Measurements from ENCODE around the gene WFDC9. TPM values are rescaled to one million over a fixed set of nuclear protein-coding genes. Genes with fewer than 3 reads are reported as not detected.
"Not testable (repeated sequence)": the region's sequence is repeated elsewhere in the genome, so short reads cannot be mapped to it uniquely, and the experiment has no call there.

The WFDC9 gene
- total and polyA plus RNA-seq, 8 donors, result not detected

DNA sequence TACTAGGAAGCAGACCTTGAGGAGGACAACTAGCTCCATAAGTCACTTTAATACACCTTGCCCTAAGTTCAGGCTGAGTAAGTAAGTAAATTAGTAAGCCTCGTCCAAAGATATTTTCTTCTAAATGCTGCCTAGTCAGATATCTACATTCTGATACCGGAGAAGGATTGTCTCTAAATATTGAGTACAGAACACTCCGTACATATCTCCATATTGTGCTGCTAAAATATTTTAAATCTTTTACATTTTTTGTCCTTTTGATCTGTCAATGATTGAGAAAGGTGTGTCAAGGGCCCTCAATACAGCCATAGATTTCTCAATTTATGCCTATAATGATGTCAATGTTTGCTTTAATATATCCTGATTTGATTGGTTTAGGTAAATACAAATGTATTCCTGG, 55.2 kb downstream of the WFDC9 start:
- Histone ChIP-seq H3K36me3 (no peaks in the 10 kb centered on the region), H3K4me1 (no peaks in the 10 kb centered on the region), H3K9me3 (no peaks in the 10 kb centered on the region), H3K27me3 (peaks cover 0 to 1% of the 10 kb centered on the region in 2 donors), H3K4me3 (no peak overlapping the region), H3K27ac (peak overlapping the region; percentile 6 to 14)
- TF ChIP-seq, protein P1, sequence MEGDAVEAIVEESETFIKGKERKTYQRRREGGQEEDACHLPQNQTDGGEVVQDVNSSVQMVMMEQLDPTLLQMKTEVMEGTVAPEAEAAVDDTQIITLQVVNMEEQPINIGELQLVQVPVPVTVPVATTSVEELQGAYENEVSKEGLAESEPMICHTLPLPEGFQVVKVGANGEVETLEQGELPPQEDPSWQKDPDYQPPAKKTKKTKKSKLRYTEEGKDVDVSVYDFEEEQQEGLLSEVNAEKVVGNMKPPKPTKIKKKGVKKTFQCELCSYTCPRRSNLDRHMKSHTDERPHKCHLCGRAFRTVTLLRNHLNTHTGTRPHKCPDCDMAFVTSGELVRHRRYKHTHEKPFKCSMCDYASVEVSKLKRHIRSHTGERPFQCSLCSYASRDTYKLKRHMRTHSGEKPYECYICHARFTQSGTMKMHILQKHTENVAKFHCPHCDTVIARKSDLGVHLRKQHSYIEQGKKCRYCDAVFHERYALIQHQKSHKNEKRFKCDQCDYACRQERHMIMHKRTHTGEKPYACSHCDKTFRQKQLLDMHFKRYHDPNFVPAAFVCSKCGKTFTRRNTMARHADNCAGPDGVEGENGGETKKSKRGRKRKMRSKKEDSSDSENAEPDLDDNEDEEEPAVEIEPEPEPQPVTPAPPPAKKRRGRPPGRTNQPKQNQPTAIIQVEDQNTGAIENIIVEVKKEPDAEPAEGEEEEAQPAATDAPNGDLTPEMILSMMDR (IDR thresholded peaks at IDR 0.05), result no peak
- DNase-seq (no peak), ATAC-seq (peak; percentile 33)
- intact Hi-C loops (cut with DNase I), result no loop called here

DNA sequence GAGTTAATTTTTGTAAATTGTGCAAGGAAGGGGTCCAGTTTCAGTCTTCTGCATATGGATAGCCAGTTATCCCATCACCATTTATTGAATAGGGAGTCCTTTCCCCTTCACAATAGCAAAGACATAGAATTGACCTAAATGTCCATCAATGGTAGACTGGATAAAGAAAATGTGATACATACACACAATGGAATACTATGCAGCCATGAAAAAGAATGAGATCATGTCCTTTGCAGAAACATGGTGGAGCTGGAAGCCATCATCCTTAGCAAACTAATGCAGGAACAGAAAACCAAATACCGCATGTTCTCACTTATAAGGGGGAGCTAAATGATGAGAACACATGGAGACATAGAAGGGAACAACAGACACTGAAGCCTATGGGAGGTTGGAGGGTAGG, 61.4 kb downstream of the WFDC9 start:
- DNase-seq; ATAC-seq; H3K4me3 ChIP-seq; H3K27ac ChIP-seq; intact Hi-C loops (cut with DNase I); H3K36me3 ChIP-seq; H3K27me3 ChIP-seq; H3K4me1 ChIP-seq; H3K9me3 ChIP-seq: not testable (repeated sequence)

DNA sequence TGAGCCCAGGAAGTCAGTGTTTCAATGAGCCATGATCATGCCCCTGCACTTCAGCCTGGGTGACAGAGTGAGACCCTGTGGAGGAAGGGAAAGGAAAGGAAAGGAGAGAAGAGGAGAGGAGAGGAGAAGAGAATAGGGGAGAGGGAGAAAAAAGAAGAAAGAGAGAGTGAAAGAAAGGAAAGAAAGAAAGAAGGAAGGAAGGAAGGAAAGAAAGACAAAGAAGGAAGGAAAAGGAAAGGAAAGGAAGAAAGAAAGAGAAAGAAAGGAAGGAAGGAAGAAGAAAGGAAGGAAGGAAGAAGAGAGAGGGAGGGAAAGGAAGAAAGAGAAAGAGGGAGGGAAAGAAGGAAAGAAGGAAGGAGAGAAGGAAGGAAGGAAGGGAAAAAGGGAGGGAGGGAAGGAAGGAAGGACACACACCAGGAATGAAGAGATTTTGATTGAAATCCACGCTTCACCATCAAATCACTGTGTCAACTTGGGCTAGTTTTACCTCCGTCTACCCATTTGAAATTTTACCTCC, 66.3 kb downstream of the WFDC9 start:
- peaks cover 0 to 28% of the 10 kb centered on the region in 2 donors for H3K27me3 ChIP-seq
- no peaks in the 10 kb centered on the region for H3K4me1 ChIP-seq
- no peaks in the 10 kb centered on the region for H3K36me3 ChIP-seq
- DNase-seq, result no peak
- TF ChIP-seq, protein P1 (IDR thresholded peaks at IDR 0.05), result no peak
- intact Hi-C loops (cut with DNase I), result no loop called here
- ATAC-seq, result no peak
- H3K27ac ChIP-seq, result no peak overlapping the region
- H3K4me3 ChIP-seq, result no peak overlapping the region
- H3K9me3 ChIP-seq, result no peaks in the 10 kb centered on the region

Other genes with a start within 250 kb of the WFDC9 start
- gene DBNDD2, start 223.0 kb downstream of the WFDC9 start, total RNA-seq, result 10 to 100 TPM; 53.1 to 66.4 TPM
- gene DBNDD2, start 223.0 kb downstream of the WFDC9 start, polyA plus RNA-seq (ENCODE audit: insufficient read length in 6 of 6), result 10 to 100 TPM; 18.9 to 22.9 (median 20.4) TPM
- gene PIGT, start 215.1 kb downstream of the WFDC9 start, total RNA-seq, result 10 to 100 TPM; 85.7 to 90.9 TPM
- gene PIGT, start 215.1 kb downstream of the WFDC9 start, polyA plus RNA-seq (ENCODE audit: insufficient read length in 6 of 6), result 10 to 100 TPM; 72.8 to 96.7 (median 79.9) TPM
- 100 to 1,000 TPM; 232 to 258 TPM for gene WFDC2, start 161.5 kb downstream of the WFDC9 start, total RNA-seq
- 10 to 100 TPM; 28.7 to 40.9 (median 33.6) TPM for gene WFDC2, start 161.5 kb downstream of the WFDC9 start, polyA plus RNA-seq (ENCODE audit: insufficient read length in 6 of 6)
- gene SPINT3, start 115.7 kb downstream of the WFDC9 start, total RNA-seq, result not detected
- not detected for gene SPINT3, start 115.7 kb downstream of the WFDC9 start, polyA plus RNA-seq (ENCODE audit: insufficient read length in 6 of 6)
- not detected for gene WFDC6, start 91.8 kb downstream of the WFDC9 start, total RNA-seq
- gene WFDC6, start 91.8 kb downstream of the WFDC9 start, polyA plus RNA-seq (ENCODE audit: insufficient read length in 6 of 6), result not detected
- not detected for gene EPPIN, start 83.9 kb downstream of the WFDC9 start, total RNA-seq
- gene EPPIN, start 83.9 kb downstream of the WFDC9 start, polyA plus RNA-seq (ENCODE audit: insufficient read length in 6 of 6), result under 1 TPM; 0.10 to 0.37 (median 0.20) TPM
- gene WFDC8, start 52.0 kb downstream of the WFDC9 start, total RNA-seq, result not detected
- under 1 TPM in 1 of 6 donors, not detected in 5; 0.28 TPM for gene WFDC8, start 52.0 kb downstream of the WFDC9 start, polyA plus RNA-seq (ENCODE audit: insufficient read length in 6 of 6)
- gene WFDC10A, start 1.5 kb downstream of the WFDC9 start, total RNA-seq, result not detected
- gene WFDC10A, start 1.5 kb downstream of the WFDC9 start, polyA plus RNA-seq (ENCODE audit: insufficient read length in 6 of 6), result not detected
- not detected for gene WFDC11, start 39.0 kb upstream of the WFDC9 start, total RNA-seq
- not detected for gene WFDC11, start 39.0 kb upstream of the WFDC9 start, polyA plus RNA-seq (ENCODE audit: insufficient read length in 6 of 6)
- gene WFDC13, start 70.8 kb upstream of the WFDC9 start, total RNA-seq, result not detected
- gene WFDC13, start 70.8 kb upstream of the WFDC9 start, polyA plus RNA-seq (ENCODE audit: insufficient read length in 6 of 6), result not detected
- gene WFDC10B, start 73.7 kb upstream of the WFDC9 start, total RNA-seq, result 1 to 10 TPM in 1 of 2 donors, under 1 TPM in 1; 0.44 to 1.2 TPM
- not detected for gene WFDC10B, start 73.7 kb upstream of the WFDC9 start, polyA plus RNA-seq (ENCODE audit: insufficient read length in 6 of 6)
- not detected for gene SPINT4, start 91.1 kb upstream of the WFDC9 start, total RNA-seq
- gene SPINT4, start 91.1 kb upstream of the WFDC9 start, polyA plus RNA-seq (ENCODE audit: insufficient read length in 6 of 6), result not detected
- gene WFDC3, start 160.6 kb upstream of the WFDC9 start, total RNA-seq, result 1 to 10 TPM; 5.2 to 5.7 TPM
- 1 to 10 TPM in 3 of 6 donors, under 1 TPM in 3; 0.26 to 1.8 (median 1.1) TPM for gene WFDC3, start 160.6 kb upstream of the WFDC9 start, polyA plus RNA-seq (ENCODE audit: insufficient read length in 6 of 6)
- 10 to 100 TPM; 22.6 to 38.5 TPM for gene DNTTIP1, start 160.7 kb upstream of the WFDC9 start, total RNA-seq
- 10 to 100 TPM; 25.7 to 30.9 (median 28.3) TPM for gene DNTTIP1, start 160.7 kb upstream of the WFDC9 start, polyA plus RNA-seq (ENCODE audit: insufficient read length in 6 of 6)
- 10 to 100 TPM in 1 of 2 donors, 1 to 10 TPM in 1; 5.9 to 17.1 TPM for gene UBE2C, start 181.4 kb upstream of the WFDC9 start, total RNA-seq
- gene UBE2C, start 181.4 kb upstream of the WFDC9 start, polyA plus RNA-seq (ENCODE audit: insufficient read length in 6 of 6), result 10 to 100 TPM; 41.7 to 99.2 (median 59.9) TPM
- gene TNNC2, start 196.0 kb upstream of the WFDC9 start, total RNA-seq, result under 1 TPM; 0.42 to 0.61 TPM
- gene TNNC2, start 196.0 kb upstream of the WFDC9 start, polyA plus RNA-seq (ENCODE audit: insufficient read length in 6 of 6), result 1 to 10 TPM in 1 of 6 donors, under 1 TPM in 5; 0.21 to 1.2 (median 0.41) TPM
- gene SNX21, start 202.5 kb upstream of the WFDC9 start, total RNA-seq, result 10 to 100 TPM; 23.9 to 26.3 TPM
- 10 to 100 TPM; 14.5 to 22.4 (median 17.8) TPM for gene SNX21, start 202.5 kb upstream of the WFDC9 start, polyA plus RNA-seq (ENCODE audit: insufficient read length in 6 of 6)
- gene ACOT8, start 226.1 kb upstream of the WFDC9 start, total RNA-seq, result 10 to 100 TPM; 23.8 to 28.7 TPM
- 10 to 100 TPM; 19.3 to 25.1 (median 21.4) TPM for gene ACOT8, start 226.1 kb upstream of the WFDC9 start, polyA plus RNA-seq (ENCODE audit: insufficient read length in 6 of 6)
- 1 to 10 TPM; 3.5 to 4.5 TPM for gene ZSWIM3, start 226.3 kb upstream of the WFDC9 start, total RNA-seq
- gene ZSWIM3, start 226.3 kb upstream of the WFDC9 start, polyA plus RNA-seq (ENCODE audit: insufficient read length in 6 of 6), result 1 to 10 TPM; 4.9 to 6.7 (median 5.8) TPM
- 10 to 100 TPM in 1 of 2 donors, 1 to 10 TPM in 1; 9.9 to 10.2 TPM for gene ZSWIM1, start 249.9 kb upstream of the WFDC9 start, total RNA-seq
- gene ZSWIM1, start 249.9 kb upstream of the WFDC9 start, polyA plus RNA-seq (ENCODE audit: insufficient read length in 6 of 6), result 10 to 100 TPM; 13.5 to 14.8 (median 14.0) TPM